Gastroesophageal sphincter (tissue), 4 donors: ENCODE measurements around the gene WDR6. TPM values are rescaled to one million over a fixed set of nuclear protein-coding genes. Genes with fewer than 3 reads are reported as not detected.

Source experiments
- ATAC-seq: fragments of 150-250 bp; one replicate; pipeline ENCODE4 v1.9.1; 2016; ENCODE audit warnings: mild to moderate bottlenecking, moderate library complexity
- H3K27ac ChIP-seq, 4 donors: fragments of 200-600 bp; sonication (generic) in 3 of 4; 1 replicate in 3 of 4; 2 replicates in 1 of 4; pipeline ENCODE4 v1.5.1; 2016 to 2019
- H3K27me3 ChIP-seq: fragments of 200-600 bp; sonication (generic); one replicate; pipeline ENCODE4 v1.5.1; 2019
- H3K36me3 ChIP-seq, 2 donors: fragments of 200-600 bp; sonication (generic); one replicate each; pipeline ENCODE4 v1.5.1; 2019; ENCODE audit warnings: control low read depth in 1 of 2
- H3K4me1 ChIP-seq, 3 donors: fragments of 200-600 bp; sonication (generic); 1 replicate in 2 of 3; 2 replicates in 1 of 3; pipeline ENCODE4 v1.5.1; 2016 to 2019; ENCODE audit warnings: control low read depth in 2 of 3
- H3K4me3 ChIP-seq, 2 donors: fragments of 200-600 bp; sonication (generic); one replicate each; pipeline ENCODE4 v1.5.1; 2019; ENCODE audit warnings: mild to moderate bottlenecking in 1 of 2, moderate library complexity in 1 of 2
- H3K9me3 ChIP-seq, 3 donors: fragments of 200-600 bp; sonication (generic); one replicate each; pipeline ENCODE4 v1.5.1; 2017 to 2019; ENCODE audit warnings: control low read depth in 2 of 3
- CTCF ChIP-seq, 4 experiments: fragments of 200-600 bp in 2 of 4; fragments of 450-650 bp in 2 of 4; sonication (generic) in 1 of 4; IDR thresholded peaks; one replicate each; pipeline ENCODE4 v1.5.1; 2017 to 2019; ENCODE audit warnings: antibody characterized with exemption in 4 of 4, mild to moderate bottlenecking in 2 of 4, moderate library complexity in 2 of 4
- EP300 ChIP-seq: sonication (generic); formaldehyde crosslinking; IDR thresholded peaks from one replicate; pipeline ENCODE4 v1.6.1; 2017; ENCODE audit warnings: antibody characterized with exemption, mild to moderate bottlenecking
- POLR2A ChIP-seq, 2 donors: fragments of 450-650 bp; IDR thresholded peaks; one replicate each; pipeline ENCODE4 v1.6.1; 2017; ENCODE audit warnings: antibody characterized with exemption in 2 of 2, mild to moderate bottlenecking in 2 of 2, moderate library complexity in 1 of 2
- POLR2AphosphoS5 ChIP-seq: sonication (generic); formaldehyde crosslinking; IDR thresholded peaks from one replicate; pipeline ENCODE4 v1.6.1; 2017; ENCODE audit warnings: antibody characterized with exemption
- WGBS, 2 donors: methylation state at CpG; one replicate each; pipeline ENCODE4 v1.1.5; 2018; ENCODE audit warnings: low coverage in 1 of 2; 5-methylcytosine and 5-hydroxymethylcytosine counted together
- total RNA-seq, 4 donors: library from RNA; depleted of rRNA; stranded (reverse); fragments of >200 nt; gene quantifications; one replicate each; pipeline ENCODE4 v1.1.0, GENCODE V29; 2016

The WDR6 gene
- total RNA-seq, 4 donors from 2014 or later, result 61.5 to 110 (median 99.0) TPM

DNA sequence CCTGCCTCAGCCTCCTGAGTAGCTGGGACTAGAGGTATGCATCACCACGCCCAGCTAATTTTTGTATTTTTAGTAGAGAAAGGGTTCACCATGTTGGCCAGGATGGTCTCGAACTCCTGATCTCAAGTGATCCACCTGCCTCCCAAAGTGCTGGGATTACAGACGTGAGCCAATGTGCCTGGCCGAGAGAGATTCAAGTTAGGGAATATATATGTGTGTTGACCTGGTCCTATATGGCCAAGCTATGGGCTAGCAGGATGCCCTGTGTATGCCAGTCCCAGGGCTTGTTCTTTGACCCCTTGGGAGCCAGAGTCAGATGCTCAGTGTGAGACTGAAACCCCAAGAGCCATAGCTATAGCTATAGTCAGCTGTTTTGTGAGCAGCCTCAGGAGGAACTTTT is 16.6 kb downstream of the WDR6 start:
- Histone ChIP-seq H3K4me1 (peaks cover 0 to 78% (median 29%) of the 10 kb centered on the region in 3 donors), H3K27ac (no peak overlapping the region), H3K9me3 (no peaks in the 10 kb centered on the region), H3K36me3 (peaks cover 0 to 49% of the 10 kb centered on the region in 2 donors), H3K27me3 (no peaks in the 10 kb centered on the region), H3K4me3 (no peak overlapping the region)
- TF ChIP-seq POLR2AphosphoS5, result no peak
- TF ChIP-seq POLR2A (IDR thresholded peaks at IDR 0.05), result no peak
- TF ChIP-seq CTCF (IDR thresholded peaks at IDR 0.05), result no peak
- no peak for TF ChIP-seq EP300
- 63% methylated on average over 2 of the region's 4 CpGs; no CpG with 5 or more reads in 1 of the 2 donors for WGBS, 2 donors
- ATAC-seq, result no peak

DNA sequence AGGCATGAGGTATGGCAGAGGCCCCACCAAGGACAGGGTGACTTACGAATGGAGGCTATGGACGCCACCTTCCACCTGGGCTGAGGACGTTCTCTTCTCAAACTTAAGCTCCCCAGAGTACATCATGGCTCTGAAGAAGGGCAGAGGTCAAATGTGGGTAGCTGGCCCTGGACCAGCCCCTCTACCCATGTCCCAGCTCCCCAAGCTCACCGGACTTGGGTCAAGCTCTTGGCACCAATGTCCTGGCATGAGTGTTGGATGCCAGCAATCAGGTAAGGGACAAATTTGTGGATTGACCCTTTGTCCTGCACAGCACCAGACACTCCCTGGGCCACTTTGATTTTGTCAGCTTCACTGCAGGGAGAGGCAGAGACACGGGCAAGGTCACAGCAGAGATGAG is 17.3 kb downstream of the WDR6 start:
- peaks cover 0 to 49% of the 10 kb centered on the region in 2 donors for H3K36me3 ChIP-seq
- TF ChIP-seq POLR2A (IDR thresholded peaks at IDR 0.05) (no peak), POLR2AphosphoS5 (no peak), CTCF (IDR thresholded peaks at IDR 0.05) (no peak), EP300 (no peak)
- H3K4me1 ChIP-seq, result peaks cover 0 to 76% (median 24%) of the 10 kb centered on the region in 3 donors
- no peaks in the 10 kb centered on the region for H3K27me3 ChIP-seq
- no peaks in the 10 kb centered on the region for H3K9me3 ChIP-seq
- H3K4me3 ChIP-seq, result no peak overlapping the region
- 60 to 100% methylated on average over 1 to 3 of the region's 5 CpGs for WGBS, 2 donors
- no peak for ATAC-seq
- no peak overlapping the region for H3K27ac ChIP-seq

DNA sequence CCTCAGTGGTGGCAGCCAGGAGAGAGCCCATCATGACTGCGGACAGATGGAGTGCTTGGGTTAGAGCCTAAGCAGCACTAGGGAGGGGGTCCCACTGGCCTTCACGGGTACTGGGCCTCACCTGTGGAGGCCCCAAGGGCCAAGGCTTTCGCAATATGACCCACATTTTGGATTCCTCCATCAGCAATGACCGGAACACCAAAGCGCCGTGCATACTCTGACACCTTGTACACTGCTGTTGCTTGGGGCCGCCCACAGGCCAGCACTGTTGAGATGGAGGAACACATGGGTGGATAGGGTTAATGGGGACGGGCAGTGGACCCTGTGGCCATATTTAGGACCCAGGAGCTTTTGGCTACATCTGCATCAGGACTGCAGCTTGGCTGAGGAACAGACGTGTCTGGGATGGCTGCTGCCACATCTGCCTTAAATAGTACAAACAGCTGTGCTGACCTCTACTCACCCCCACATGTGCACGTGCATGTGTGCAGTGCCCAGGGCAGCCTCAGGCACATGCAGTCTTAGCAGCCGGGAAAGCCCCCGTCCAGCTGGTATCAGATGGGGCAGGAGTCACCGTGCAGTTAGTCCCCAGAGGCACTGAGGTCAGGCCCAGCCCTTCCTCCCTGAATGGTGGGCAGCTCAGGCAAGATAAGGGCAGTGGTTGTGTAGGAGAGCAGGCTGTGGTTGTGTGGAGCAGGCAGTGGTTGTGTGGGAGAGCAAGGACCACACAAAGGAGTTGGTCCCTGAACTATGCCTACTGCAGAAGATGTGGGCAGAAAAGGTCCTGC is 18.0 kb downstream of the WDR6 start:
- no peak overlapping the region for H3K4me3 ChIP-seq
- peaks cover 0 to 52% of the 10 kb centered on the region in 2 donors for H3K36me3 ChIP-seq
- no CpG with 5 or more reads among the region's 13 CpGs for WGBS, 2 donors
- peaks cover 0 to 75% (median 20%) of the 10 kb centered on the region in 3 donors for H3K4me1 ChIP-seq
- no peaks in the 10 kb centered on the region for H3K9me3 ChIP-seq
- H3K27ac ChIP-seq, result no peak overlapping the region
- no peaks in the 10 kb centered on the region for H3K27me3 ChIP-seq
- ATAC-seq, result no peak
- TF ChIP-seq POLR2A (IDR thresholded peaks at IDR 0.05), result no peak
- TF ChIP-seq CTCF (IDR thresholded peaks at IDR 0.05), result no peak

DNA sequence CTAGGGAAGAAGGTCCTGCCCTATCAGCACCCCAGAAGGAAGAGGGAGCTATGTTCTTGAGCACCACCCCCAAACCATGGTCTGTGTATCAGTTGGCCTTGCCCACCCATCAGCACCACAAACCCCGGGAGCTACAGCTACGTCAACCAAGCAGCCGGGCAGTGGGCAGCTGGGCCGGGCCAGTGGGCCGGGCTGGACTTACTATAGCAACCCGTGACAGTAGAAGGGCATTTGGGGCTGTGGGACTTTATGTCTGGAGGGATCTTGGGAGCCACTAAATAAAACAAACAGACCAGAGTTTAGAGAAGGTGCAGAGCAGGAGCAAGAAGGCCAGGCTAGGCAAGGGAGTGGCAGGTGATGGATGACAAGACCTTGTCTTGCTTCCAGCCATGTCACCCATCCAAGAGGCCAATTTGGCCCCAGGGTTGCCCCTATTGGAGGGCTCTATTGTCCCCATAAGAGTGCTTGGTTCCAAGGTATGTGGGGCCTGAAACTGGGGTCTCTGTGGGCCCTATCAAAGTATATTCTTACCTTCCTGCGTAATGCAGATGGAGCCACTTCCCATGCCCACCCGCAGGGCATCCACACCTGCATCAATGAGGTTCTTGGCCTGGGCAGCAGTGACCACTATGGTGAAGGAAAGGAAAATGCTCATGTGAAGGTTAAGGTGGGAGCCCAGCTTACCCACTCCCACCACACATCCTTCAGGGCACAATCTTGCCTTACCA is 18.8 kb downstream of the WDR6 start:
- Histone ChIP-seq H3K4me3 (no peak overlapping the region), H3K36me3 (peaks cover 0 to 60% of the 10 kb centered on the region in 2 donors), H3K9me3 (no peaks in the 10 kb centered on the region), H3K27ac (no peak overlapping the region), H3K27me3 (no peaks in the 10 kb centered on the region), H3K4me1 (peaks cover 0 to 68% (median 15%) of the 10 kb centered on the region in 3 donors)
- ATAC-seq, result no peak
- no peak for TF ChIP-seq POLR2A (IDR thresholded peaks at IDR 0.05)
- TF ChIP-seq POLR2AphosphoS5, result no peak
- TF ChIP-seq EP300, result no peak
- TF ChIP-seq CTCF (IDR thresholded peaks at IDR 0.05), result no peak
- WGBS, 2 donors, result 83 to 100% methylated on average over 2 to 6 of the region's 8 CpGs
